Kidney epithelial cell (primary cell): Measurements from ENCODE around the gene HDDC3. TPM values are rescaled to one million over a fixed set of nuclear protein-coding genes. Genes with fewer than 3 reads are reported as not detected.
"Not testable (repeated sequence)": the region's sequence is repeated elsewhere in the genome, so short reads cannot be mapped to it uniquely, and the experiment has no call there.

Experiments used
- DNase-seq: peaks from one replicate; pipeline ENCODE4 v3.0.0-alpha.2; 2010; ENCODE audit warnings: low read depth
- H3K27me3 ChIP-seq: 2 replicates; pipeline ENCODE4 v1.6.0; 2011; ENCODE audit warnings: low read length; ENCODE audit not compliant: control insufficient read depth, insufficient read depth
- H3K36me3 ChIP-seq: 2 replicates; pipeline ENCODE4 v1.5.1; 2011; ENCODE audit warnings: low read length; ENCODE audit not compliant: control insufficient read depth, insufficient read depth
- H3K4me3 ChIP-seq: 2 replicates; pipeline ENCODE4 v1.5.1; 2011; ENCODE audit warnings: low read depth, mild to moderate bottlenecking, control low read depth, low read length
- CTCF ChIP-seq: IDR thresholded peaks from 2 replicates; pipeline ENCODE4 v1.5.1; 2011; ENCODE audit warnings: mild to moderate bottlenecking, moderate library complexity, low read length, control low read depth, inconsistent platforms; ENCODE audit not compliant: insufficient read depth, poor library complexity, severe bottlenecking
- total RNA-seq: library from RNA; depleted of rRNA; stranded (reverse); fragments of >200 nt; gene quantifications from 2 replicates; pipeline ENCODE4 v1.2.3, GENCODE V29; 2015

HDDC3 gene
- total RNA-seq, 1 donor from 2014 or later = 20.0 TPM

GRCh38 chr15:90911906-90912769 lies 20.2 kb downstream of the HDDC3 start:
- Histone ChIP-seq H3K27me3 (no peaks in the 10 kb centered on the region), H3K4me3 (no peak overlapping the region), H3K36me3 (peaks cover 3% of the 10 kb centered on the region)
- TF ChIP-seq CTCF = no peak
- DNase-seq = no peak

DNA sequence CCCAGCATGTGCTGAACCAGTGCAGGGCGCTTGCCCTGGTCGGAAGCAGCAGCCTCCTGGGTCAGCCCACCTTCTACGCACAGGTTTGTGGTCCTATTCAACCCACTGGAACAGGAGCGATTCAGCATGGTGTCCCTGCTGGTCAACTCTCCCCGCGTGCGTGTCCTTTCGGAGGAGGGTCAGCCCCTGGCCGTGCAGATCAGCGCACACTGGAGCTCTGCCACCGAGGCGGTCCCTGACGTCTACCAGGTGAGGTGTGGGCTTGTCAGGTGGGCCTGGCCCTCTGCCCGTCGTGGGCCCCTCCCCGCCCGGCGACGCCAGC lies 21.1 kb downstream of the HDDC3 start:
- H3K27me3 ChIP-seq = no peaks in the 10 kb centered on the region
- no peak overlapping the region for H3K4me3 ChIP-seq
- no peak for DNase-seq
- H3K36me3 ChIP-seq = peaks cover 4% of the 10 kb centered on the region
- no peak for TF ChIP-seq CTCF

- H3K4me3 ChIP-seq = no peak overlapping the region
- TF ChIP-seq CTCF = no peak
- H3K27me3 ChIP-seq = no peaks in the 10 kb centered on the region
- no peak for DNase-seq
- H3K36me3 ChIP-seq = peaks cover 6% of the 10 kb centered on the region
These were observed 21.7 kb downstream of the HDDC3 start for GRCh38 chr15:90910441-90911301.

- Histone ChIP-seq H3K27me3 (no peaks in the 10 kb centered on the region), H3K4me3 (no peak overlapping the region), H3K36me3 (peaks cover 6% of the 10 kb centered on the region)
- TF ChIP-seq CTCF = no peak
- DNase-seq = no peak
These were observed 22.4 kb downstream of the HDDC3 start for GRCh38 chr15:90909976-90910375.

DNA sequence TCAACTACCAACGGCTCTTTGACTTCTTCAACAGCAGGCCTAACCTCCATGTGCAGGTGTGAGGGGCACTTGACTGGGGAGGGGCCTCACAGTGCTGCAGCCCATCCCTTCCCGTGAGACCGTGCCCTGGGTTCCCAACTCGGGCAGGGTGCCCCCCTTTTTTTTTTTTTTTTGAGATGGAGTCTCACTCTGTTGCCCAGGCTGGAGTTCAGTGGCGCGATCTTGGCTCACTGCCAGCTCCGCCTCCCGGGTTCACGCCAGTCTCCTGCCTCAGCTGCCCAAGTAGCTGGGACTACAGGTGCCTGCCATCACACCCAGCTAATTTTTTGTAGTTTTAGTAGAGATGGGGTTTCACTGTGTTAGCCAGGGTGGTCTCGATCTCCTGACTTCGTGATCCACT lies 22.9 kb downstream of the HDDC3 start:
- DNase-seq, H3K36me3 ChIP-seq, H3K27me3 ChIP-seq, H3K4me3 ChIP-seq: not testable (repeated sequence)

DNA sequence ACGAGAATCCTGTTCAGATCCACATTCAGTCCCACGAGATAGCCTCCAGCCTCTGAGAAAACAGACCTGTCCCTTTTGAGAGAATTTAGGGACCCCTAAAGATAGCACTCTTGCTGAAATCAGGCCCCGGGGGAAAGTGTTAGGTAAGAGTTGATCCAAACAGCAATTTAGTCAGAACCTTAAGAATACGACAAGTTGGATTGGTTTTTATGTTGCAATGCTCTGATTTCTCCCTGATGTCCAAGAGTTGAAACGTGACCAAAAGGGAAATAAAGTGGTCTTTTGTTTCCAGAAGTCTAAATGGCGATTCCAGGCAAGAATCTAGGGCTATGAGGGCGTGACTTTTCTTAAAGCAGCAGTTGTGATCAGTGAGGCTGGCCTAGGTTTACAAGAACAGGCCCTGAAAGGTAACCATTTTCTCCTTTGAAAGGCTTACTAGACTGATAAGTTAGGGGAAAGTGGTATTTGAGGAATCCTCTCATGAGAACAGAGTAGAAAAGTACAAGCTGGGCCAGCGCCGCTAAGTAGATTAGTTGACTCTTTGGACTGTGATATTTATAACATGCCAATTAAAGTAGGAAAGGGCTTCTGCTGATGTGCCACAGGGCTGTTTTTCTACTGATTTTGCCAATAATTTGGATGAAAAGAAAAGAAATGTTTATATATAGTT lies 24.4 kb downstream of the HDDC3 start:
- TF ChIP-seq CTCF = no peak
- no peak for DNase-seq
- H3K27me3 ChIP-seq = no peaks in the 10 kb centered on the region
- no peak overlapping the region for H3K4me3 ChIP-seq
- H3K36me3 ChIP-seq = peaks cover 6% of the 10 kb centered on the region
